Fibroblast of lung (primary cell): ENCODE measurements around the gene FMNL2. TPM values are rescaled to one million over a fixed set of nuclear protein-coding genes. Genes with fewer than 3 reads are reported as not detected.

Source experiments
- DNase-seq, 2 donors: peaks; one replicate each; pipeline versions ENCODE4 v3.0.0 to v3.0.0-alpha.2; 2010; ENCODE audit warnings: low read depth in 2 of 2
- H2AFZ ChIP-seq: 2 replicates; pipeline ENCODE4 v1.5.1; 2012; ENCODE audit warnings: low read length, control low read depth, inconsistent platforms
- H3K27ac ChIP-seq: 2 replicates; pipeline ENCODE4 v1.5.1; 2011; ENCODE audit warnings: low read length, control low read depth; ENCODE audit not compliant: insufficient read depth
- H3K27me3 ChIP-seq: 2 replicates; pipeline ENCODE4 v1.5.1; 2011; ENCODE audit warnings: mild to moderate bottlenecking, low read length; ENCODE audit not compliant: control insufficient read depth, insufficient read depth
- H3K36me3 ChIP-seq: 2 replicates; pipeline ENCODE4 v1.5.1; 2011; ENCODE audit warnings: low read length; ENCODE audit not compliant: control insufficient read depth, insufficient read depth
- H3K4me1 ChIP-seq: 2 replicates; pipeline ENCODE4 v1.5.1; 2011; ENCODE audit warnings: low read length; ENCODE audit not compliant: control insufficient read depth, insufficient read depth; ENCODE audit errors: extremely low read depth
- H3K4me2 ChIP-seq: 2 replicates; pipeline ENCODE4 v1.5.1; 2011; ENCODE audit warnings: low read length, control low read depth; ENCODE audit not compliant: insufficient read depth; ENCODE audit errors: extremely low read depth
- H3K4me3 ChIP-seq, 4 experiments: fragments of 200-600 bp in 1 of 4; sonication (generic) in 1 of 4; replicated peaks in 1 of 4; 2 replicates each; pipeline ENCODE4 v1.5.1; 2011 to 2016; ENCODE audit warnings: low read length in 4 of 4, low read depth in 3 of 4, mild to moderate bottlenecking in 3 of 4, control low read depth in 2 of 4, inconsistent platforms in 1 of 4, mixed read lengths in 1 of 4; ENCODE audit not compliant: insufficient read depth in 1 of 4; ENCODE audit errors: control extremely low read depth in 1 of 4
- H3K79me2 ChIP-seq: 2 replicates; pipeline ENCODE4 v1.5.1; 2012; ENCODE audit warnings: mild to moderate bottlenecking, low read length, inconsistent platforms; ENCODE audit not compliant: control insufficient read depth, insufficient read depth
- H3K9ac ChIP-seq: 2 replicates; pipeline ENCODE4 v1.5.1; 2011; ENCODE audit warnings: mild to moderate bottlenecking, low read length, control low read depth; ENCODE audit not compliant: insufficient read depth
- H3K9me3 ChIP-seq: 2 replicates; pipeline ENCODE4 v1.5.1; 2012; ENCODE audit warnings: low read depth, low read length; ENCODE audit not compliant: control insufficient read depth, insufficient read depth
- H4K20me1 ChIP-seq: 2 replicates; pipeline ENCODE4 v1.5.1; 2011; ENCODE audit warnings: low read length; ENCODE audit not compliant: control insufficient read depth, insufficient read depth; ENCODE audit errors: extremely low read depth
- EZH2 ChIP-seq: IDR thresholded peaks from 2 replicates; pipeline ENCODE4 v1.5.1; 2012; ENCODE audit warnings: low read length, control low read depth, mild to moderate bottlenecking; ENCODE audit errors: missing control alignments
- polyA plus RNA-seq, 2 donors: library from polyadenylated mRNA; depleted of rRNA in 1 of 2; stranded (reverse) in 1 of 2; unstranded in 1 of 2; fragments of >200 nt; gene quantifications; 2 replicates each; pipeline ENCODE4 v1.2.1, GENCODE V29; 2011 to 2012; ENCODE audit warnings: missing spikeins in 1 of 2
- total RNA-seq: library from RNA; depleted of rRNA; stranded (reverse); fragments of >200 nt; gene quantifications from 2 replicates; pipeline ENCODE4 v1.2.1, GENCODE V29; 2014
- TF ChIP-seq, protein P1 (sequence below), 2 donors: IDR thresholded peaks in 1 of 2; conservative IDR thresholded peaks in 1 of 2; 1 replicate in 1 of 2; 2 replicates in 1 of 2; pipeline ENCODE4 v1.5.1; 2011 to 2012; ENCODE audit warnings: low read length in 2 of 2, control low read depth in 1 of 2, inconsistent platforms in 1 of 2, low read depth in 1 of 2, mild to moderate bottlenecking in 1 of 2

The FMNL2 gene
- total and polyA plus RNA-seq, 2 donors (not counting 1 experiment from before 2014, with no cell fraction given): 12.0 to 30.2 TPM

GRCh38 chr2:152603166-152603565 is 268.2 kb downstream of the FMNL2 start:
- no peak for DNase-seq
- Histone ChIP-seq H3K9me3 (no peaks in the 10 kb centered on the region), H3K4me3 (no peak overlapping the region), H3K79me2 (no peaks in the 10 kb centered on the region), H3K4me2 (no peak overlapping the region), H3K27ac (no peak overlapping the region), H4K20me1 (no peaks in the 10 kb centered on the region), H3K27me3 (no peaks in the 10 kb centered on the region), H3K4me1 (peaks cover 4% of the 10 kb centered on the region), H3K36me3 (no peaks in the 10 kb centered on the region), H2AFZ (no peak overlapping the region), H3K9ac (no peak overlapping the region)
- no peak for TF ChIP-seq EZH2
- TF ChIP-seq, protein P1, sequence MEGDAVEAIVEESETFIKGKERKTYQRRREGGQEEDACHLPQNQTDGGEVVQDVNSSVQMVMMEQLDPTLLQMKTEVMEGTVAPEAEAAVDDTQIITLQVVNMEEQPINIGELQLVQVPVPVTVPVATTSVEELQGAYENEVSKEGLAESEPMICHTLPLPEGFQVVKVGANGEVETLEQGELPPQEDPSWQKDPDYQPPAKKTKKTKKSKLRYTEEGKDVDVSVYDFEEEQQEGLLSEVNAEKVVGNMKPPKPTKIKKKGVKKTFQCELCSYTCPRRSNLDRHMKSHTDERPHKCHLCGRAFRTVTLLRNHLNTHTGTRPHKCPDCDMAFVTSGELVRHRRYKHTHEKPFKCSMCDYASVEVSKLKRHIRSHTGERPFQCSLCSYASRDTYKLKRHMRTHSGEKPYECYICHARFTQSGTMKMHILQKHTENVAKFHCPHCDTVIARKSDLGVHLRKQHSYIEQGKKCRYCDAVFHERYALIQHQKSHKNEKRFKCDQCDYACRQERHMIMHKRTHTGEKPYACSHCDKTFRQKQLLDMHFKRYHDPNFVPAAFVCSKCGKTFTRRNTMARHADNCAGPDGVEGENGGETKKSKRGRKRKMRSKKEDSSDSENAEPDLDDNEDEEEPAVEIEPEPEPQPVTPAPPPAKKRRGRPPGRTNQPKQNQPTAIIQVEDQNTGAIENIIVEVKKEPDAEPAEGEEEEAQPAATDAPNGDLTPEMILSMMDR (conservative IDR thresholded peaks at IDR 0.05 in 1 of 2, IDR thresholded peaks at IDR 0.05 in 1 of 2; ENCODE audit: low read depth in 1 of 2, low read length in 2 of 2): no peak

DNA sequence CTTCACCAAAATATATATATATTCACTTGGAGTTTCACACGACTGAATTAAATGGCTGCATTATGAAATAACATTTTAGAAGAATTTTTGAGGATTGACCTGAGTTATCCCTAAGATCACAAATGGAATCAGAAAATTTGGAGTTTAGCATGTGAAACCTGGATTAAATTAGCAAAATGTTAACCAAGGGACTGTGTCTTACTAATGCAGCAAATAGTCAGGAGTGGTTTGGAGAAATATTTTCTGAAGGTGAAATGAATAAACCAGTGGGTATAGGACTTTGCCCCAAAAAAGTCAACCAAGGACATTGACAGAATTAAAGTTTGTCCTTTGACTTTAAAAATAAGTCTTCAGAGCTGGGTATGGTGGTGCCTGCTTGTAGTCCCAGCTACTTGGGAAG is 271.1 kb downstream of the FMNL2 start:
- Histone ChIP-seq H3K9me3 (no peaks in the 10 kb centered on the region), H4K20me1 (no peaks in the 10 kb centered on the region), H3K4me3 (no peak overlapping the region), H3K27me3 (no peaks in the 10 kb centered on the region), H3K36me3 (no peaks in the 10 kb centered on the region), H3K79me2 (no peaks in the 10 kb centered on the region), H3K27ac (no peak overlapping the region), H3K9ac (no peak overlapping the region), H3K4me2 (no peak overlapping the region), H3K4me1 (no peaks in the 10 kb centered on the region), H2AFZ (no peak overlapping the region)
- DNase-seq: no peak
- TF ChIP-seq, protein P1 (conservative IDR thresholded peaks at IDR 0.05 in 1 of 2, IDR thresholded peaks at IDR 0.05 in 1 of 2; ENCODE audit: low read depth in 1 of 2, low read length in 2 of 2): no peak
- no peak for TF ChIP-seq EZH2

DNA sequence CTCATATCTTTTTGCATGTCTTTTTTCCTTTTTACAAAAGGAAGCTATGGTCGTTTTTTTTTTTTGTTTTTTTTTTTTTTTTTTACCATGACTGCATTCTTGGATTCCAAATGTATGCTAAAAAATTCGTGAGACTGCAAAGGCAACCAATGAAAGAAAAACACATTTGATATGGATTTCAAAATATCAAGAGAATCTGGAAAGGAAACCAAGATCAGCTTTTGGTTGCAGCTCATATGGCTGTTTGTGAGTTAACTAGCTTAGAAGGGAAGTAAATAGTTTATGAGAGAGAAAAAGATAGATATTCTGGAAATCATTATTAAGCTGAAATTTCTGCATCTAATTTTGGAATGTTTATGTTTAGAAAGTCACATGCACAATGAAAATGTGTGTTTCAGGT is 272.0 kb downstream of the FMNL2 start:
- no peak overlapping the region for H3K27ac ChIP-seq
- no peak overlapping the region for H2AFZ ChIP-seq
- H3K9ac ChIP-seq: no peak overlapping the region
- no peaks in the 10 kb centered on the region for H4K20me1 ChIP-seq
- no peaks in the 10 kb centered on the region for H3K9me3 ChIP-seq
- no peak for DNase-seq
- no peak overlapping the region for H3K4me3 ChIP-seq
- no peaks in the 10 kb centered on the region for H3K27me3 ChIP-seq
- no peak overlapping the region for H3K4me2 ChIP-seq
- no peaks in the 10 kb centered on the region for H3K36me3 ChIP-seq
- H3K79me2 ChIP-seq: no peaks in the 10 kb centered on the region
- TF ChIP-seq, protein P1 (conservative IDR thresholded peaks at IDR 0.05 in 1 of 2, IDR thresholded peaks at IDR 0.05 in 1 of 2; ENCODE audit: low read depth in 1 of 2, low read length in 2 of 2): no peak
- no peak for TF ChIP-seq EZH2
- peaks cover 5% of the 10 kb centered on the region for H3K4me1 ChIP-seq
